Dermis blood vessel endothelial cell (primary cell): ENCODE data around the gene OR10G4. TPM values are rescaled to one million over a fixed set of nuclear protein-coding genes. Genes with fewer than 3 reads are reported as not detected.
"Not testable (repeated sequence)": the region's sequence is repeated elsewhere in the genome, so short reads cannot be mapped to it uniquely, and the experiment has no call there.

Experiments
- DNase-seq: peaks from one replicate; pipeline ENCODE4 v3.0.0; 2010
- total RNA-seq: library from RNA; depleted of rRNA; stranded (reverse); fragments of >200 nt; gene quantifications from 2 replicates; pipeline ENCODE4 v1.2.3, GENCODE V29; 2014

OR10G4 gene
- not detected in 2 replicates for total RNA-seq

DNA sequence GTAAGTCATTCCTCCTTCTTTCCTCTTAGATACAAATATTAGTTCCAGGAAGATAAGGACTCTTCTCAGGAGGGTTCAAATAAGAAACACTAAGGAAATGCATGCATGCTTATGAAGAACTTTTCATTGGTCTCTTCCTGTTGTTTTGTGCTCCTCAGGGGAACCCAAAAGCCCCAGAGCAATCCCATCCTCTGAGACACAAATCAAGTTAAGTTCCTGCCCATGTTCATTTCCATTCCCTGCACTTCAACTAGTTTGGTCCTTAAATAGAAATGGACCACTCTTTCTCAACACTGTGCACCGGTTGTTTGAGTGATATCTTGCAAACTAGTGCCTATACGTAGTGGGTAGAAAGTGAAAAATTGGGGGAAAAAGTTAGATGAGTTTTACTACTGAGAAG is at the start of gene OR10G4:
Gene OR10G4 (plus strand): TSS at position 301 of the 400 bp plus-strand sequence. CDS start 2,578 bp downstream, outside the sequence.
- DNase-seq = no peak

- DNase-seq = peak; percentile 97
Measured at GRCh38 chr11:123973816-123974215, 39.0 kb upstream of the OR10G4 start.

GRCh38 chr11:123976770-123977560 is 35.8 kb upstream of the OR10G4 start:
- no peak for DNase-seq

DNA sequence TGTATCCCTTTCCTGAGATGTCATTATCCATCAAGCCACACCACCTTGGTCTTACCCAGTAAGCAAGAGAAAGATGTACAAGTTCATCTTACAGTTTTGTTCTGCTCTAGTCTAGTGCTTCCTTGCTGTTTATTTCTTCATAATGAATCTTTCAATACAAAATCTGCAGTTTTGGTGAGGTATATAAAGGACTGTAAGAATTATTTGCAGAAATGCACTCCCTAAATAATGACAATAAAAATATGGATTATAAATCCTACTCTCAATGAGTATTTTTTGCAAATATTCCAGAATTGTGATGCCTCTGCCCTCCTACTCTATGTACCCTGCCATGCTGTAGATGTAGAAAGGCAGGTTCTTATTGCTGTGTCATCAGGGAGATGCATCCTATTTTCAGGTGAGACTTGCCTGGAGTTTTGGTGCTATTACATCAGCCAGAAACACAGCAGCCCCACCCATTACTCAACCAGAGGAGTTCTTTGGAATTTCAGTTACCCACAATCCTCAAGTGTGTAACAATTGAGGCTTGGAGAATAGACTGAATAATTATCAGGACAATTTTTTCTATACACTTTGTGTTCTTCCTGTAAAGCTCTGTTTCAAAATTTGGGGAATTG is 35.0 kb upstream of the OR10G4 start, which contains the start of gene OR10S1:
Gene OR10S1 (minus strand): TSS at position 51 of the 617 bp plus-strand sequence. CDS start 117 bp downstream, outside the sequence.
- DNase-seq = no peak

- DNase-seq = no peak
Measured at GRCh38 chr11:123979311-123979710, 33.5 kb upstream of the OR10G4 start.

GRCh38 chr11:123995119-123995518 is 17.7 kb upstream of the OR10G4 start, which contains the start of gene OR10G6:
Gene OR10G6, minus strand, starts transcription at chr11:123995161. Its CDS starts 0 bp downstream, at chr11:123995161.
- DNase-seq = no peak

DNA sequence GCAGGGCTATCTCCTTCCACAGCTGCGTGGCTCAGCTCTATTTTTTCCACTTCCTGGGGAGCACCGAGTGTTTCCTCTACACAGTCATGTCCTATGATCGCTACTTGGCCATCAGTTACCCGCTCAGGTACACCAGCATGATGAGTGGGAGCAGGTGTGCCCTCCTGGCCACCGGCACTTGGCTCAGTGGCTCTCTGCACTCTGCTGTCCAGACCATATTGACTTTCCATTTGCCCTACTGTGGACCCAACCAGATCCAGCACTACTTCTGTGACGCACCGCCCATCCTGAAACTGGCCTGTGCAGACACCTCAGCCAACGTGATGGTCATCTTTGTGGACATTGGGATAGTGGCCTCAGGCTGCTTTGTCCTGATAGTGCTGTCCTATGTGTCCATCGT is 3.0 kb downstream of the OR10G4 start:
- not testable (repeated sequence) for DNase-seq

GRCh38 chr11:124026498-124026897 is 13.7 kb downstream of the OR10G4 start, which contains the start of gene OR10G8:
Gene OR10G8, plus strand, starts transcription at chr11:124026798. Its CDS starts 2,825 bp downstream, at chr11:124029623.
- DNase-seq = no peak

- no peak for DNase-seq
Measured at GRCh38 chr11:124036666-124037065, 23.9 kb downstream of the OR10G4 start.

GRCh38 chr11:124039557-124039956 is 26.8 kb downstream of the OR10G4 start:
- no peak for DNase-seq

DNA sequence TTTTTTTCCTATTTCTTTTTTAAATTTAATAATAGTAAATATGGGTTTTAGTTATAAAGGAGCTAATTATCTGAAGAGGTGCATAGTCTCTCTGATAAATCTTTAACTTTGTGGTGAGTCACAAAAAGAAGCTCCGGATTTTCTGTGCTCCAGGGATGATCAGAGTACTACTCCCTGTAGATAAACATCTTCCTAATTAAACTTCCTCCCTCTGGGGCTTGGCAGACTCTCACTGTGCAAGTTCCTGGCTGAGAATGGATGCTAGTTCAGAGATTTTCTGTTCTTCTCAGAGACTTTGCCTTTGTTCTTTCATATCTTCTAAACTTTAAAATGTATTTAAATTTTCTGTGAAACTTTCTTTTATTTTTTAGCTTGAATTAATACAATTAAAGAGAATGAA is 28.5 kb downstream of the OR10G4 start, which contains the start of gene OR10G7:
Gene OR10G7 (minus strand): TSS at position 72 of the 400 bp plus-strand sequence. CDS start 2,324 bp downstream, outside the sequence.
- peak; percentile 6 for DNase-seq

DNA sequence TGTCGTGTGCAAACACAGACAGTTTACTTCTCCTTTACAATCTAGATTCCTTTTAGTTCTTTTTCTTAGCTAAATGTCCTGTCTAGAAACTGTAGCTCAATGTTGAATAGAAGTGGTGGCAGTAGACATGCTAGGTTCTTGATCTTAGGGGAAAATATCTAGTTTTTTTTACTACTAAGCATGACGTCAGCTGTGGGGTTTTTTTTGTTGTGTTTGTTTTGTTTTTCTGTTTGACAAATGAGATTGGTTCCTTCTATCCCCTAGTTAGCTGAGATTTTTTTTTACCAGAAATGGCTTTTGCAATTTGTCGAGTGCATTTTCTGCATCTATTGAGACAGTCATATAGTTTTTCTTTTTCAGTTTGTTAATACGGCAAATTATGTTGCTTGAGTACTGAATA is 30.6 kb downstream of the OR10G4 start:
- no peak for DNase-seq

GRCh38 chr11:124050748-124051147 is 38.0 kb downstream of the OR10G4 start:
- no peak for DNase-seq

GRCh38 chr11:124052966-124053365 is 40.2 kb downstream of the OR10G4 start:
- no peak for DNase-seq

Other genes with a start within 250 kb of the OR10G4 start
- not detected in 2 replicates for gene OR6M1, start 206.6 kb upstream of the OR10G4 start, total RNA-seq
- gene TMEM225, start 127.3 kb upstream of the OR10G4 start, total RNA-seq = not detected in 2 replicates
- not detected in 2 replicates for gene OR8D4, start 110.8 kb upstream of the OR10G4 start, total RNA-seq
- gene OR4D5, start 73.4 kb upstream of the OR10G4 start, total RNA-seq = not detected in 2 replicates
- gene OR6T1, start 69.2 kb upstream of the OR10G4 start, total RNA-seq = not detected in 2 replicates
- gene OR10S1, start 35.2 kb upstream of the OR10G4 start, total RNA-seq = not detected in 2 replicates
- gene OR10G6, start 17.8 kb upstream of the OR10G4 start, total RNA-seq = not detected in 2 replicates
- not detected in 2 replicates for gene OR10G9, start 10.0 kb downstream of the OR10G4 start, total RNA-seq
- not detected in 2 replicates for gene OR10G8, start 13.8 kb downstream of the OR10G4 start, total RNA-seq
- gene OR10G7, start 28.3 kb downstream of the OR10G4 start, total RNA-seq = not detected in 2 replicates
- 7.8 and 8.2 TPM in 2 replicates for gene VWA5A, start 102.5 kb downstream of the OR10G4 start, total RNA-seq
- gene OR10D3, start 170.3 kb downstream of the OR10G4 start, total RNA-seq = not detected in 2 replicates
- not detected in 2 replicates for gene OR8G1, start 228.1 kb downstream of the OR10G4 start, total RNA-seq
- not detected in 2 replicates for gene OR8G5, start 243.4 kb downstream of the OR10G4 start, total RNA-seq